GM20431 (cell line): ENCODE measurements around the gene MOCS1.

Source experiments
- in situ Hi-C: fragments of 300-500 bp; cut with MseI, MboI; formaldehyde crosslinking; loops from one replicate; pipeline ENCODE4 v1.15.0; 2020; ENCODE audit warnings: low sequenced_read_pairs; ENCODE audit not compliant: unreplicated experiment

MOCS1 gene

GRCh38 chr6:39934131-39934757 lies at the start of gene MOCS1:
Gene MOCS1, minus strand, starts transcription at chr6:39934462. Its CDS starts 45 bp downstream, at chr6:39934417.
- in situ Hi-C loops: no loop called here

- in situ Hi-C loops: no loop called here
Measured at GRCh38 chr6:39984051-39984450, 49.8 kb upstream of the MOCS1 start.

DNA sequence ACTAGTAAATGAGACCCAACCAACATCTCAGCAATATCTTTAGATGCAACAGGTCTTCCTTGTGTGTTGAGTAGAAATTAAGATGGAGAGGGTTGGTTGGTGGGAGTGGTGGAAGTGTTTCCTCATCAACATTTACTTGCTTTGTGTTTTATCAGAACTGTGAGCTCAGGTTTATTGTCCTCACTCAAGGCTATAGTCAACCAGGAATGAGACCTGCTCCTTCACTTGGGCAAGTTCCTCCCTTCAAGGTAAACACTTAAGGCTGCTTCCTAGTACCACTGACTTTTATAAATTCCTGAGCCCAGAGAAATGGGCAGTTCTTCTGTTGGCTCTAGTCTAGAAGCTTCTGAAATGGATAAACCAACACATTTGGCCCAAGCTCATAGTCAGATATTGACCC lies 48.9 kb upstream of the MOCS1 start:
- in situ Hi-C loops: no loop called here

GRCh38 chr6:39982720-39983119 lies 48.5 kb upstream of the MOCS1 start:
- in situ Hi-C loops: no loop called here

DNA sequence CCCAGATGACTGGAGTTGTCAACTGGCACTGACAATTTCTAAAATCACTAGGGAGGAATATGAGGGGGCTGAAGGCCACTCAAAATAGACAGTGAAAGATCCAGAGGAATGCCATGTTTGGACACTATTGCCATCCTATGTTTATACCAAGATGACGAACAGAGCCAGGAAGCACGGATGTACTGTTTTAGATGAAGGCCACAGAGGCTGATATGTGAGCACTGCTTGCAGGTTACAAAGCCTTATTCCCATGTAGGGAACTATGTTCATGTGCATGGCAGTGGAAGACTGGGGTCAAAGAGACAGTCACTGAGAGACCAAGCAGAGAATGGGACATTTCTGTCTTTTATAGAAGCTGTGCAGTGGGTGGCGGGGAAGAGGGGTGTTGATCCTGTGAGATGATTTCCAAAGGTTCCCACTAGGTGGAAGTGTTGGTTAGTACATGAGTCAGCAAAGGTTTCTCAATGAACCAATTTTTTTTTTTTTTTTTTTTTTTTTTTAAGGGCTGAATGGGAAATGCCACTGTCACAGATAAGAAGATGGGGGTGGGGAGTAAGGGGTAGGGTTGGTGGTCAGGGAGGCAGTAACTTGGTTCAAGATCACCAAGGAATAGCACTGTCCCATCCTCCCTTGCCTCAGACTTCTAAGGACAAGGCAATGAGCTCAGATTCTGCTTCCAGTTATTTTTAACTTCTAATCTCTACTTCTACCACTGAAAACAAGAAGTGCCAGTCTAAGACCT lies 46.7 kb upstream of the MOCS1 start:
- in situ Hi-C loops: no loop called here

DNA sequence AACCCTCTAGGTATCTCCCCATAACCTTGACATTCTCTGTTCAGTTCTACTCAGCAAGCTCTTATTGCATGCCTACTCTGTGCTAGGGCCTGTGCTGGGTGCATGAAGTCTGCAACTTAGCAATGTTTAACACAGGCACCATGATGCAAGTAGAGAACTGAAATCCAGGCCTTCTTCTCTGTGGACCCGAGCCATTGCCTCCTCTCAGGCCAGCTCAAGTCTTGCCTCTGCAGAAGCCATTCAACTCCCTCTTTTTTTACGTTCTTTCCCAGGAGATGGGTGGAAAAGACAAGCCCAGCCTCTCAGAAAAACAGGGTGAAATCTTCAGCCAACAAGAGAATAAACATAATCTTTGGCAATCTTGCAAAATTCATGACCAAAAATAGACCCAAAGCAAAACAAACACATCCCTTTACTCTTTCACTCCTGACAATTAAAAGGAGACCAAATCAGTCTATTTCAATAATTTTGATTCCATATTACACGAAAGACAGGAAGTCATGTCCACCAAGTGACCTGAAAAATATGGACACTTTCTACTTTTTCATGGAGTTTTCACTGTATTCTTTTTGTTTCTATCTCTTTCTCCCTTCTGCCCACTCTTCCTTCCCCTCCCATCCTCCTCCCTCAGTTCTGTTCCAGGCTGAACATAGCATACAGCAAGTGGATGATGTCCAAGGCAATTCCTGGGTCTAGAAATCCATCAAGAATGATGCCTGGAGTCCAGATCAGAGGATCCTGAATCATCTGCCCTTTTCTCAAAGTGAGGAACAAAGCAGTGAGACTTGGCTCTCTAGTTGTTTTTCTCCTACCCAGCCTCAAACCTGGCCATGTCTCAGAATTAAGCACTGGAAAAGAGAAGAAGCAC lies 45.4 kb upstream of the MOCS1 start:
- in situ Hi-C loops: loop anchor here (10.0 kb wide), 1 partner anchor 335 kb away; no protein-coding TSS in a partner anchor

DNA sequence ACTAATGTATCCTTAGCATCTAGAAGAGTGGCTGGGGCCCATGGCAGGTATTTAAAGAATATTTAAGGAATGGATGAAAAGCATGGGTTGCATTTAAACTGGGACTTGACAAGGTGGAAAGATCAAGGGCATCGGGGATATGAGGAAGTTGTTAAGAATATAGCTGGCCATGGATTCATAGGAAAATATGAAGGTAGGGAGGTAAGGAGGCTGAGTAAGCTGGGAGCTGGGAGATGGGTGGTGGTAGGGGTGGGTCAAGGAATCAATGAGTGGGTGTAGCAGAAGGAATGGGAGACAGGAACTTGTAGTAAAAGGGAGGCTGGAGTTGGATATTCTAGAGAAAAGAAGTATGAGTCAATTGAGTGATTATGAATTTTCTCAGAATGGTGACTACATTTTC lies 44.0 kb upstream of the MOCS1 start:
- in situ Hi-C loops: loop anchor here (10.0 kb wide), 1 partner anchor 337 kb away; no protein-coding TSS in a partner anchor

DNA sequence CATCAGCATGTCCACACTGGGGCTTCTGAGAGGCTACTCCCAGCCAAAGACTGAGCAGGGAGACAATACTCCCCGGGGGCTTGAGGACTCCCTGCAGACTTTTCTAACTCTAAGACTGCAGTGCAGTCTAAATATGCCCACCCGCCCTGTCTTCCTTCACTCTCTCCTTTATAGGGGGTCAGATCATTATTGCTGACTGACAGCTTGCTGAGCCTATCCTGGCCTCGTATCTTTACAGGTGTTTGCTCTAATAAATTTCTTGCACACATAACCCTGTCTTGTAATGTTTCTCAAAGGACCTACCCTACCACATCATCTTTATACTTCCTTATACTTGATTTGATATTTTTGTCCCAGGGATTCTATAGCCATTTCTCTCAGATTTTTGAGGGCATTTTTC lies 39.4 kb upstream of the MOCS1 start:
- in situ Hi-C loops: loop anchor here (10.0 kb wide), 1 partner anchor 341 kb away; no protein-coding TSS in a partner anchor

DNA sequence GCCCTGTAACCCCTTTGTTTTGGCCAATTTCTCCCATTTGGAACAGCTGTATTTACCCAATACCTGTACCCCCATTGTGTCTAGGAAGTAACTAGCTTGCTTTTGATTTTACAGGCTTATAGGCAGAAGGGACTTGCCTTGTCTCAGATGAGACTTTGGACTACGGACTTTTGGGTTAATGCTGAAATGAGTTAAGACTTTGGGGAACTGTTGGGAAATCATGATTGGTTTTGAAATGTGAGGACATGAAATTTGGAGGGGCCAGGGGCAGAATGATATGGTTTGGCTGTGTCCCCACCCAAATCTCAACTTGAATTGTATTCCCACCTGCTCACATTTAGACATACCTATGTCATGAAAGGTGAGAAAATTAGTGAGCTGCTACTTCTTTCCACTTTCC lies 38.5 kb upstream of the MOCS1 start:
- in situ Hi-C loops: loop anchor here (10.0 kb wide), 1 partner anchor 342 kb away; no protein-coding TSS in a partner anchor

GRCh38 chr6:39971131-39971530 lies 36.9 kb upstream of the MOCS1 start:
- in situ Hi-C loops: loop anchor here (10.0 kb wide), 1 partner anchor 344 kb away; no protein-coding TSS in a partner anchor

DNA sequence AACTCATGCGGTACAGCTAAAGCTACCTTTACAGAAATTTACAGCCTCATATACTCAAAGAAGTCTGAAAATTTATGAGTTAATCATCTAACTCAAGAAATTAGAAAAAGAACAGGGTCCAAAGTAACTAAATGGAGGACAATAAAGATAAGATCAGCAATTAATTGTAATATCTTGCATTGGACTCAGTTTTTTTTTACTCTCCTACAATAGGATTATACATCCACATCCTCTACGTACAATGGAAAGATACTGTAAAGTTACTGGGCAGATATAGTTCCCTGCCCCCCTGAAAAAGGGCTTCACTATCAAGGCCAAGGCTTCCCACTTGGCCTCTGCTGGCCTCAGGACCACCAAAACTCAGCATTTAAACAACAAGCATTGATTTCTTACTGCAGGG lies 31.5 kb upstream of the MOCS1 start:
- in situ Hi-C loops: no loop called here

- in situ Hi-C loops: no loop called here
Measured at GRCh38 chr6:39964530-39964929, 30.3 kb upstream of the MOCS1 start.

GRCh38 chr6:39964094-39964493 lies 29.8 kb upstream of the MOCS1 start:
- in situ Hi-C loops: no loop called here

DNA sequence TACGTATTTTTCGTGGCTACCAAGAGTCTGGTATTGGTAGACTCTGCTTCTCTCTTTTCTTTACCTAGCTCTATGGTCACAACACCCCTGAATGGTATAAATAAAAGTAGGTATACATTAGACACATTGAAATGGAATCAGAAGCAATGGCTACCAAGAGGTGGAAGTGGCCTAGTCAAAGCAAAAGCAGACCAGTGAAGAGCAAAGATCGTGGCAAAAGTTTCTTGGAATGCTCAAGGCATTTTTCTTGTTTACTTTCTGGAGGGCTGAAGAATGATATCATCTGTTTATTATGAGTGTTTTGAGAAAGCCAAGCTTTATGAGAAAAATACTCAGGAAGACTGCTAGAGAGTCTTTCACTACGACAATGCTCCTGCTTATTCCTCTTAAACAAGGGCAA lies 28.6 kb upstream of the MOCS1 start:
- in situ Hi-C loops: no loop called here

DNA sequence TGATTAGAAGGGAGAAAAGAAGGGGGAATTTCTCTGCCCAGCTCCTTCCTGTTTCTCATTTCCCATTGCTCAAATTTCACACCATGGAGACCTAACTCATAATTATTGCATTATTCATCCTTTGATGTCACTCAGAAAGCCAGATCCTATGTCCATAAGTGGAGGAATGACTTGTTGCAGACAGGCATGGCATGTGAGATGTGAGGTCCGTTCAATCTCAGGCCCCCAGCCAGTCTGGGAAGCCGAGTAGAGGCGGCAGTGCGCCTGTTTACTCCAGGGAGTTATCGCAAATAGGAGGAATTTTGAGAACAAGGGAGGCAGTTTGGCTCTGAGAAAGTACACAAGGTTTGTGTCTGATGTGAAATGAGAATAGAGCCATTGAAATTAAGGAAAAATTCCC lies 26.9 kb upstream of the MOCS1 start:
- in situ Hi-C loops: no loop called here

DNA sequence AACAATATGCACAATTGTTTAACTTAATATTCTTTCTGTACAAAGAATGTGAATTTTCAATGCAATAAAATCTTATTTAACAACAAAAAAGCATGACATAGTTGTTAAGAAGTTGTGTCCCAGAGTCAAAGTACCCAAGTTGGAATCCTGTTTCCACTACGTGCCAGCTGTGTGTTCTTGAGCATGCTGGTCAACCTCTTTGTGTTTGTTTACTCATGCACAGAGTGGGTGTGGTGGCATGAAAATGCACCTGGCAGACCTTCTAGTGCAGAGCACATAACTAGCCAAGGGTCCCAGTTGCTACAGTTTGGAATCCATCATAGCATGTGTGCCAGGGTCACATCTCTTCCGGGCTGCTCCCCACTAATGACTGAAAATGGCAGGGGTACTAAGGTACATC lies 24.7 kb upstream of the MOCS1 start:
- in situ Hi-C loops: no loop called here

- in situ Hi-C loops: no loop called here
Measured at GRCh38 chr6:39956936-39957335, 22.7 kb upstream of the MOCS1 start.

- in situ Hi-C loops: no loop called here
Measured at GRCh38 chr6:39953076-39953618, 18.9 kb upstream of the MOCS1 start.

DNA sequence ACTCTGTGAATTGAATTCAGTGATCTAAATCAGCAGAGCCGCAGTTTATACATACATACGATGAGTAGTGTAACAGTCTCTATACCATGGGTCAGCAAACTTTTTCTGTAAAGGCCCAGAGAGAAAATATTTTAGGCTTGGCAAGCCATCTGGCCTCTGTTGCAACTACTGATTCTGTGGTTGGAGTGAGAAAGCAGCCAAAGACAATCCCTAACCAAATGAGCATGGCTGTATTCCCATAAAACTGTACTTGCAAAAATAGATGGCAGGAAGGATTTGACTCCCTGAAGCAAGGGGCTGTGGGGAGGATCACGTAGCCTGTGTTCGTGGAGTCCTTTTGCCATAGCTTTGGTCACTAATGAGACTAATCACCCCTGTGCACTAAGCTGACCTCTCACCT lies 17.9 kb upstream of the MOCS1 start:
- in situ Hi-C loops: no loop called here

GRCh38 chr6:39951716-39952115 lies 17.5 kb upstream of the MOCS1 start:
- in situ Hi-C loops: no loop called here
